Hindlimb muscle (tissue), 1 donor: ENCODE results near the gene SAMM50. TPM values are rescaled to one million over a fixed set of nuclear protein-coding genes. Genes with fewer than 3 reads are reported as not detected.
A peak's percentile ranks its signal among the peaks of the same experiment; 100 is the strongest.

Experiments used
- DNase-seq: peaks from one replicate; pipeline ENCODE4 v3.0.0-alpha.2; 2013
- polyA plus RNA-seq: library from polyadenylated mRNA; unstranded; fragments of 120-200 nt; gene quantifications from one replicate; pipeline ENCODE4 v1.2.1, GENCODE V29; 2013; ENCODE audit not compliant: insufficient read length

SAMM50 gene
- polyA plus RNA-seq, 1 donor = 54.5 TPM

DNA sequence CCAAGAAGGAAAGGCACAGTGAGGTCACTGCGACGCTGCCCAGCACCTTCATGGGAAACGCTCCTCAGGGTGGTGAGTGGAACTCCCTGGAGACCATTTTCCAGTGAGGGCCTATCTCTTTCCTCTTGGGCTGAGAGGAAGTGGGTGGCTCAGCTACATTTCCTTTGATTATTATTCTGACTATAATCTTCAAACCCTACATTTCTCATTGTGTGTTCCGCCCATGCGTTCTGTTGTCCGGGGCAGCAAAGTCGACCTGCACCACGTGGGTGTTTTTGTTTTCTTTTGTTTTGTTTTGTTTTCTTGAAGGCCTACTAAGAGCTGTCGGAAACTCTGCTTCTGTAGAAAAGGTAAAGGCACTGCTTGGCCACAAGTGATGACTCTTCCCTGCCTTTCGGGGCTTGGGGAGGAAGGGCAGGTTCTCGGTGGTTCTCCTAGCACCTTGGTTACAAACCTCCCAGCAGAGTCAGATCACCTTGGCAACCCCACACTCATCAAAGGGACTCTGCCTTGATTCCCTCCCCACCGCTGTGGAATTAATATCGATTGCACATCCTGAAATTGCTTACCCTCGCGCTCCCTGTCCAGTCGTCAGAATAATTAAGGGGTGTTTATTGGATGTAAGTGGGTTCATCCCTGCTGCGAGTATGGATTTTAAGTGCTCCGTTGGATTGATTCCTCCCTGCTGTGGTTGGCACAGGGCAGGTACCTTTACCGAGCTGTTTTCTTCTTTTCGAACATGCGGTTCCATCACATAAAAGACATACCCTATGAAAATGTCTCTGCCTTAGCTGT, 76.1 kb downstream of the SAMM50 start:
- DNase-seq = no peak

DNA sequence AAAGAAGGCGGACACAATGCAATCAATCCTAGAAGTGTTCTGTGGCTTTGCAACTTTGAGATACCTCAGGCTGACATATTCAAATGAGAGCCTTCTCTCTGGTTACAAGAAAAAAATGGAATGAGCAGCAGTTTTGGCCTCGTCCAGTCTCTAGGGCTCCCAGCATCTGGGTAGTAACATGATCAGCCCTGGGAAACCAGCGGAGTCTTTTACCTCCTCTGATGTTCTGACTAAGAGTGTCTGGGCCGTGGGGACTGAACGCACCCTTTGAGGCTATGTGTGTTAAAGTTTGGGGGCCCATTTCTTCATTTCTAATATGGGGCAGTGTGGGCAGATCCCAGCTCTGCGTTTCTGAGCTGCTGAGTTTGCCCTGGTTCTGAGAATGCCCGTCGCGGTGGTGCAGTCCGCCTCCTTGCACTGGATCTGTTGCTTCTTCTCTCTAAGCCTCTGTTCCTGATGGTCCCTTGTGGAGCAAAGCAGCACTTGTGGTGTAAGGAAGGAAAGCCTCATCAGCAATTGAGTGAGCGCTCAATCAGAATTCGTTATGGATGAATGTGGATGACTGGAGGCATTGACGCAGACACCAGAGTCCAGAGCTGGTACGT, 77.0 kb downstream of the SAMM50 start:
- peak; percentile 42 for DNase-seq

GRCh38 chr22:44033287-44033686, 78.0 kb downstream of the SAMM50 start:
- no peak for DNase-seq

- DNase-seq = no peak
Observed at GRCh38 chr22:44033694-44034093, 78.5 kb downstream of the SAMM50 start.

- DNase-seq = peak; percentile 68
Observed at GRCh38 chr22:44037519-44038375, 82.5 kb downstream of the SAMM50 start.

DNA sequence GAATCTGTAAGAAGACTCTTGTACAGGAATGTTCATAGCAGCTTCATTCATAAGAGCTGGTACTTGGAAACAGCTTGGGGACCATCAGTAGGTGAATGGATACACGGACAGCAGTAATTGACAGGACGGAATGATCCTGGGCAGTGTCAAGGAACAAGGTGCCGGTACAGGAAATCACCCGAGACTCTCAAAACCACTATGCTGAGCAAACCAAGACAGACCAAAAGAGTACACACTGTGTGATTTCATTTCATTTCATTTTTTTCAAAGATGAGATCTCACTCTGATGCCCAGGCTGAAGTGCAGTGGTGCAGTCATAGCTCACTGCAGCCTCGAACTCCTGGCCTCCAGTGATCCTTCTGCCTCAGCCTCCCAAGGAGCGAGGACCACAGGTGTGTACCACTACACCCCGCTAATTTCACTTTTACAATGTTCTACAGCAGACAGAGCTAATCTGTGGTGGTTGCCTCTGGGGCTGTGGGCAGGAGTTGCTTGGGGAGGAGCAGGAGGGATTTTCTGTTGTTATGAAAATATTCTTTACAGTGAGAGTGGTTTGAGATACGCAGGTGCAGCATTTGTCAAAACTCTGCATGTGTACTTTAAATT, 84.4 kb downstream of the SAMM50 start:
- no peak for DNase-seq

GRCh38 chr22:44042249-44043218, 87.3 kb downstream of the SAMM50 start:
- no peak for DNase-seq

- DNase-seq = no peak
Observed at GRCh38 chr22:44045145-44045544, 89.9 kb downstream of the SAMM50 start.

Other genes starting within 250 kb of the SAMM50 start
- gene EFCAB6, start 143.1 kb upstream of the SAMM50 start, polyA plus RNA-seq = 0.80 TPM
- 3.5 TPM for gene SULT4A1, start 92.9 kb upstream of the SAMM50 start, polyA plus RNA-seq
- not detected for gene PNPLA5, start 63.4 kb upstream of the SAMM50 start, polyA plus RNA-seq
- 0.39 TPM for gene PNPLA3, start 31.6 kb upstream of the SAMM50 start, polyA plus RNA-seq
- 52.7 TPM for gene PARVB, start 68.9 kb downstream of the SAMM50 start, polyA plus RNA-seq
- 4.5 TPM for gene PARVG, start 225.5 kb downstream of the SAMM50 start, polyA plus RNA-seq